GM18520 (cell line): Measurements from ENCODE around the gene RIC8B.

Source experiments
- ATAC-seq: cut with Tn5 transposase; IDR thresholded peaks from one replicate; pipeline ENCODE4 v1.9.1; 2021; ENCODE audit not compliant: unreplicated experiment

Gene RIC8B

GRCh38 chr12:106801167-106801708 is 26.8 kb downstream of the RIC8B start:
- no peak for ATAC-seq

- ATAC-seq = no peak
These were observed 27.5 kb downstream of the RIC8B start for GRCh38 chr12:106801830-106802533.

- ATAC-seq = no peak
These were observed 30.2 kb downstream of the RIC8B start for GRCh38 chr12:106804668-106805067.

- no peak for ATAC-seq
These were observed 40.2 kb downstream of the RIC8B start for GRCh38 chr12:106814714-106815113.

- ATAC-seq = no peak
These were observed 41.3 kb downstream of the RIC8B start for GRCh38 chr12:106815741-106816140.

- ATAC-seq = no peak
These were observed 41.7 kb downstream of the RIC8B start for GRCh38 chr12:106816231-106816630.

- ATAC-seq = no peak
These were observed 45.5 kb downstream of the RIC8B start for GRCh38 chr12:106819991-106820390.

- no peak for ATAC-seq
These were observed 57.2 kb downstream of the RIC8B start for GRCh38 chr12:106831699-106832098.

- ATAC-seq = no peak
These were observed 63.3 kb downstream of the RIC8B start for GRCh38 chr12:106837782-106838181.

- ATAC-seq = no peak
These were observed 64.9 kb downstream of the RIC8B start for GRCh38 chr12:106839333-106839732.

- ATAC-seq = no peak
These were observed 65.8 kb downstream of the RIC8B start for GRCh38 chr12:106840243-106840642.

- ATAC-seq = no peak
These were observed 67.2 kb downstream of the RIC8B start for GRCh38 chr12:106841510-106842302.

- no peak for ATAC-seq
These were observed 71.4 kb downstream of the RIC8B start for GRCh38 chr12:106845902-106846301.

GRCh38 chr12:106847861-106848260 is 73.4 kb downstream of the RIC8B start:
- ATAC-seq = no peak

- no peak for ATAC-seq
These were observed 76.8 kb downstream of the RIC8B start for GRCh38 chr12:106851306-106851705.

- no peak for ATAC-seq
These were observed 80.2 kb downstream of the RIC8B start for GRCh38 chr12:106854723-106855122.

- ATAC-seq = no peak
These were observed 80.8 kb downstream of the RIC8B start for GRCh38 chr12:106855221-106855758.

- ATAC-seq = no peak
These were observed 87.8 kb downstream of the RIC8B start for GRCh38 chr12:106861984-106862916.

- no peak for ATAC-seq
These were observed 88.7 kb downstream of the RIC8B start for GRCh38 chr12:106863189-106863588.

- no peak for ATAC-seq
These were observed 91.2 kb downstream of the RIC8B start for GRCh38 chr12:106865683-106866082.
